Thoracic aorta (tissue), 2 donors: ENCODE data around the gene TM7SF2. TPM values are rescaled to one million over a fixed set of nuclear protein-coding genes. Genes with fewer than 3 reads are reported as not detected.

Source experiments
- ATAC-seq: fragments of 150-250 bp; one replicate; pipeline ENCODE4 v1.8.0; 2017; ENCODE audit warnings: low read depth; ENCODE audit not compliant: insufficient number of reproducible peaks, low FRiP score
- DNase-seq: peaks from one replicate; pipeline ENCODE4 v3.0.0-alpha.2; 2020; ENCODE audit warnings: low spot score
- H3K27ac ChIP-seq, 2 donors: fragments of 200-600 bp; sonication (generic); 1 replicate in 1 of 2; 2 replicates in 1 of 2; pipeline ENCODE4 v1.5.1; 2016; ENCODE audit warnings: mild to moderate bottlenecking in 2 of 2, moderate library complexity in 2 of 2
- H3K27me3 ChIP-seq: fragments of 200-600 bp; sonication (generic); replicated peaks from 2 replicates; pipeline ENCODE4 v1.6.0; 2016; ENCODE audit warnings: mild to moderate bottlenecking; ENCODE audit not compliant: insufficient read depth
- H3K36me3 ChIP-seq: fragments of 200-600 bp; sonication (generic); one replicate; pipeline ENCODE4 v1.5.1; 2016
- H3K4me1 ChIP-seq, 2 donors: fragments of 200-600 bp; sonication (generic); 1 replicate in 1 of 2; 2 replicates in 1 of 2; pipeline versions ENCODE4 v1.5.1 to v1.6.0; 2016; ENCODE audit warnings: low read depth in 2 of 2, mild to moderate bottlenecking in 1 of 2; ENCODE audit not compliant: control insufficient read depth in 1 of 2
- H3K4me3 ChIP-seq: fragments of 200-600 bp; sonication (generic); 2 replicates; pipeline ENCODE4 v1.5.1; 2016; ENCODE audit warnings: mild to moderate bottlenecking
- H3K9me3 ChIP-seq: fragments of 200-600 bp; sonication (generic); 2 replicates; pipeline ENCODE4 v1.5.1; 2016
- CTCF ChIP-seq: fragments of 200-600 bp; sonication (generic); IDR thresholded peaks from one replicate; pipeline ENCODE4 v1.5.1; 2019; ENCODE audit warnings: antibody characterized with exemption
- total RNA-seq, 2 donors: library from RNA; depleted of rRNA; stranded (reverse); fragments of >200 nt; gene quantifications; one replicate each; pipeline versions ENCODE4 v1.1.0 to v1.2.3, GENCODE V29; 2016

The TM7SF2 gene
- 10 to 100 TPM in 1 of 2 donors, 1 to 10 TPM in 1; 2.5 to 49.0 TPM for total RNA-seq

DNA sequence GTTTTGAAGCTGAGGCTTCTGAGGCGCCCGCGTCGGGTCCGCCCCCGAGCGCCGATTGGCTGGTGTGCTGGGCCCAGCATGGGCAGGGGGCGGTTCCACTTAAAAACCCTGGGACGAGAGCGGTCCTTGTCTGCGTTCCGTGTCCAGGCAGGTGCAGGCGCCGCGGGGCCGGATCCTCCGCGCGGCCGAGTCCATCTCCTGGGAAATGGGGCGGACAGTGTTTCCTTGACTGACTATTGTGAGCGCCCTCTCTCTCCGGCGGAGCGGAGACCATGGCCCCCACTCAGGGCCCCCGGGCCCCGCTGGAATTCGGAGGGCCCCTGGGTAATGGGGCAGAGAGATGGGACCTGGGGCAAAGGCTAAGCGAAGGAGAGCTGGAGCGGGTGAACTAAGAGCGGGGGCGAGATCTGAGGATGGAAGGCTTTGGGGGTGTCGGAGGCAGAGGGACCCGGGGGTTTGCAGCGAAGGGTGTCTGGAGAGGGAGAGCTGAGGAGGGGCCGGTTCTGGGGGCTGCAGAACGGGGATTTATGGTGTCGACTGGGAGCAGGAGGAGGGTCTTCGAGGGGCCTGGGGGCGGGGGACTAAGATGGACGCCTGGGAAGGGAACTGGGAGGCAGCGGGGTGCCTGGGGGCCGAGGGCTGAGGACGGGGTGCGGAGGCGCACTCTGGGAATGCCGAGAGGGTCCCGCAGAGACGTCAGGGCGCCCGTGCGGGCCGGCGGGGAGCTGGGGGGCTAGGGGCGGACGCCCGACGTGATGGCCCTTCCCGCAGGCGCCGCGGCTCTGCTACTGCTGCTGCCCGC is at the start of gene TM7SF2:
Gene TM7SF2 (plus strand): TSS at position 129 of the 802 bp plus-strand sequence. CDS start 144 bp downstream, at position 273.
- Histone ChIP-seq H3K4me1 (peaks cover 25 to 45% of the 10 kb centered on the region in 2 donors), H3K27me3 (no peaks in the 10 kb centered on the region), H3K9me3 (no peaks in the 10 kb centered on the region), H3K4me3 (peak within 1 kb of the TSS; percentile 88), H3K27ac (peak within 1 kb of the TSS; percentile 46 to 54), H3K36me3 (peaks cover 25% of the 10 kb centered on the region)
- peak; percentile 83 for DNase-seq
- peak; percentile 44 for ATAC-seq
- no peak for TF ChIP-seq CTCF

- Histone ChIP-seq H3K4me1 (no peaks in the 10 kb centered on the region), H3K27ac (no peak overlapping the region), H3K27me3 (no peaks in the 10 kb centered on the region), H3K4me3 (no peak overlapping the region), H3K9me3 (no peaks in the 10 kb centered on the region), H3K36me3 (no peaks in the 10 kb centered on the region)
- ATAC-seq, result no peak
- DNase-seq, result no peak
- no peak for TF ChIP-seq CTCF
Measured at GRCh38 chr11:65063532-65063931, 48.1 kb upstream of the TM7SF2 start.

GRCh38 chr11:65064847-65065240 is 46.8 kb upstream of the TM7SF2 start:
- no peaks in the 10 kb centered on the region for H3K9me3 ChIP-seq
- no peak for DNase-seq
- no peak overlapping the region for H3K4me3 ChIP-seq
- ATAC-seq, result no peak
- H3K36me3 ChIP-seq, result no peaks in the 10 kb centered on the region
- H3K27ac ChIP-seq, result no peak overlapping the region
- no peaks in the 10 kb centered on the region for H3K27me3 ChIP-seq
- H3K4me1 ChIP-seq, result no peaks in the 10 kb centered on the region
- no peak for TF ChIP-seq CTCF

DNA sequence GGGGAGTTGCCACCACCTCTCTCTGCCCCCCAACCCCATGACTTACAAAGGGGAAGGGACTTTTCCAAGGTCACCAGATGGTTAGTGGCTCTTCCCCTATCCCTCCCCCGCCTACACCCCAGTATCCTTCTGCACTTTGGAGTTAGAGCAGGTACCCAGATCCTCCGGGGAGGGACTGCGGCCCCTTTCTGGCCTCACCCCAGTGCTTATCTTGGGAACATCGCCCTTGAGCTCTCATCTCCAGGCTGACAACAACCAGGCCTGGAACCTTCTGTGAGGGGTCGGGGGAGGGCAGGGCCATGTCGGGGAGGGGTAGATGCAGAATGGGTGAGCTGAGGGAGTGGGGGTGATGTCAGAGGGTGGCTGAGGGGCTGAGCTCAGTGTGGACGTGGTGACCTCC is 45.8 kb upstream of the TM7SF2 start:
- no peaks in the 10 kb centered on the region for H3K27me3 ChIP-seq
- H3K4me1 ChIP-seq, result no peaks in the 10 kb centered on the region
- H3K4me3 ChIP-seq, result no peak overlapping the region
- H3K36me3 ChIP-seq, result no peaks in the 10 kb centered on the region
- no peak overlapping the region for H3K27ac ChIP-seq
- no peak for TF ChIP-seq CTCF
- ATAC-seq (no peak), DNase-seq (no peak)
- no peaks in the 10 kb centered on the region for H3K9me3 ChIP-seq

DNA sequence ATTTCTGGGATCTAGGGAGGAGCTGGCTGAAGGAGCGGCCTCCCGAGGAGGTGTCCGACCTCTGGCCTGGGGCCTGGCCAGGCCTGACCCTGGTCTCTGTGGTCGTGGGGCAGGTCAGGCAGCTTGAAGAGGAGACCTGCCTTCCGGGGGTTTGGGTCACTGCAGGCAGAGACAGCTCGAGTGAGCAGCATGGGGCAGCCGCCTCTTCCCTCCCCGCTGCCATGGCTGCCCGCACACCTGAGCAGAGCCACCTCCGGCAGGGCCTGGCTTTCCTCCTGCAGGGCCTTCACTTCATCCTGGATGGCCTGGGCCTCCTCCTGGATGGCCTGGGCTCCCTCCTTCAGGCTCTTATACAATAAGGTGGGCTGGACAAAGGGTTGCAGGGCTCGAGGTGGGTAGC is 45.4 kb upstream of the TM7SF2 start:
- Histone ChIP-seq H3K36me3 (no peaks in the 10 kb centered on the region), H3K27me3 (no peaks in the 10 kb centered on the region), H3K9me3 (no peaks in the 10 kb centered on the region), H3K4me1 (no peaks in the 10 kb centered on the region), H3K27ac (no peak overlapping the region), H3K4me3 (no peak overlapping the region)
- TF ChIP-seq CTCF, result no peak
- DNase-seq (no peak), ATAC-seq (no peak)
